Activated CD4-positive, alpha-beta T cell treated with anti-CD3 and anti-CD28 coated beads for 1 hour (primary cell): Measurements from ENCODE around the gene CLN3.
"Not testable (repeated sequence)": the region's sequence is repeated elsewhere in the genome, so short reads cannot be mapped to it uniquely, and the experiment has no call there.

ENCODE experiments used
- DNase-seq: peaks from one replicate; pipeline ENCODE4 v3.0.0-alpha.2; 2020

The CLN3 gene

GRCh38 chr16:28513484-28514181 lies 21.8 kb upstream of the CLN3 start:
- no peak for DNase-seq

DNA sequence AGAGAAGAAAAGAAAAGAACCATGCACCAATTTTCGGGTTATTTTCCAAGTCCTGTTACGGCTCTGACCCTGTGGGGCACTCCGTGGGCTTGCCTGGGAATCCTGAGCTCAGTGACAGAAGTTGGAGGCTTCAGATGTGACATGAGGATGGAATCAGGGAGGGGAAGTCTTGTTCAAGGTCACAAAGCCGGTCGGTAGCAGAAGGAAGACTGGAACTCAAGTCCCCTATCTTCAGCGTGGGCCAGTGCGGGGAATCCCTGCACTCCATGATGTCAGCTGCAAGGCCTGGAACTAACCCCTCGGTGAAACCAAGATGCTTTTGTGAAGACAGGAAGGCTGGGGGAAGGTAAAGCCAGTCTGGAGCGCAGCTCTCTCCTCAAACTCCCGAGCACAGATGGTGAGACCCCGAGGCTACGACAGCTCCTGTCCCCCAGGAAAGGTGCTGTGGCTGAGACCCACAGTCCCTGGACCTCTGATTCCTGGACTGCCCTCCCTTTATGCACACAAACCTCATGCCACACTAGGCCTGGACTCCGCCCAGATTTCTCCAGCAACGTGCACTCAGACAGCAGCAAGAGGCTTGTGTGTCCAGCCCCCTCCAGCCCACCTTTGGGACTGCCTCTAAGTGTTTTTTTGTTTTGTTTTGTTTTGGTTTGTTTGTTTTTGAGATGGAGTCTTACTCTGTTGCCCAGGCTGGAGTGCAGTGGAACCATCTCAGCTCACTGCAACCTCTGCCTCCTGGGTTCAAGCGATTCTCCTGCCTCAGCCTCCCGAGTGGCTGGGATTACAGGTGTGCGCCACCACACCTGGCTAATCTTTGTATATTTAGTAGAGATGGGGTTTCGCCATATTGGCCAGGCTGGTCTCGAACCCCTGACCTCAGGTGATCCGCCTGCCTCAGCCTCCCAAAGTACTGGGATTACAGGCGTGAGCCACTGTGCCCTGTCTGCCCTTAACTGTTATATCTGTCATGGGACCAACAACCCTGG lies 20.2 kb upstream of the CLN3 start:
- DNase-seq, result no peak

GRCh38 chr16:28511031-28511430 lies 19.2 kb upstream of the CLN3 start:
- DNase-seq, result no peak

DNA sequence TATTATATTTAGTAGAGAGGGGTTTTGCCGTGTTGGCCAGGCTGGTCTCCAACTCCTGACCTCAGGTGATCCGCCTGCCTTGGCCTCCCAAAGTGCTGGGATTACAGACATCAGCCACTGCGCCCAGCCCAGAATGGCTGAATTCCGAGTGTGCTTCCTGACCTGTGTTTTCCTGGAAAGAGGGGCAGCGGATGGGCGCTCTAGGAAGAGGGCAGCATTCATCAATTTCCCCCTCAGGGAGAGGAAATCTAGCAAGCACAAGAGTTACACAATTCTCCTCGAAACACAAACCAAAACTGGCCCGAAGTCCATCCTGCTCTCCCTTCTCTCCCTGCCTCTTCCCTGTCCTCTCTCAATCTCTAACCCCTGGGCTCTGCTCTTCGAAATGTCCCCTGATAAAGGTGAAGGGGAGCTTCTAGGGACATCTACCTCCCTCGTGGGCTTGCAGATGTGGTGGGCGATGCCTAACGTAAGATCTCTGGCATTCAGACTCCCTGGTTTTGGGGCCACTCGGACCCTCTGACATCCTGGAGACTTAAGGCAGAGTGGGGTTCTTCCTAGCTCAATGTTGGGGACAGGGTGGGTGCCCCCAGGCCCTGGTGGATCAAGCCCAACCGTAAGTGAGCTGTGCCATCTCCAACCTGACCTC lies 13.7 kb upstream of the CLN3 start:
- no peak for DNase-seq

DNA sequence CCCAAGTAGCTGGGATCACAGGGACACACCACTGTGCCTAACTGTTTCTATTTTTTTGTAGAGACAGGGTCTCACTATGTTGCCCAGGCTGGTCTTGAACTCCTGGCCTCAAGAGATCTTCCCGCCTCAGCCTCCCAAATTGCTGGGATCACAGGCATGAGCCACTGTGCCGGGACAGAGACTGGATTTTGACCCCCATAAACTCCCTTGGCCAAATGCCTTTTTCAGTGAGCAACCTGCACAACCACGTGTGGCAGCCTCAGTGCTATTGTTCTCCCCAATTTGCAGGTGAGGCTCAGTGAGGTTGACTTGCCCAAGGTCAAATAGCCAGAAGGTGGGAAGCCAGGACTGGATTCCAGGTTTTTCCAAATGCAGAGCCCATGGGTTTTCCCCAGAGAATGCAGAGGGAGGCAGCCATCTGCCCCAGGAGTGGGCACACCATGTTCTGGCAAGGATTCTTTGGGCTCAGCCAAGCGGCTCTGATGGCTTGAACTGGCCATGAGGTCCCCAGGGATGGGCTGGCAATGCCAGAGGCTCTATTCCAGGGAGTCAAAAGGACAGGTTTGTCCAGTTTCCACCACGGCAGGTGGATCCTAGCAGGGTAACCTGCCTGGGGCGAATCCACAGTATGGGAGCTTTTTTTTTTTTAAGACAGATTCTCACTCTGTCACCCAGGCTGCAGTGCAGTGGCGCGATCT lies 13.0 kb upstream of the CLN3 start:
- no peak for DNase-seq

DNA sequence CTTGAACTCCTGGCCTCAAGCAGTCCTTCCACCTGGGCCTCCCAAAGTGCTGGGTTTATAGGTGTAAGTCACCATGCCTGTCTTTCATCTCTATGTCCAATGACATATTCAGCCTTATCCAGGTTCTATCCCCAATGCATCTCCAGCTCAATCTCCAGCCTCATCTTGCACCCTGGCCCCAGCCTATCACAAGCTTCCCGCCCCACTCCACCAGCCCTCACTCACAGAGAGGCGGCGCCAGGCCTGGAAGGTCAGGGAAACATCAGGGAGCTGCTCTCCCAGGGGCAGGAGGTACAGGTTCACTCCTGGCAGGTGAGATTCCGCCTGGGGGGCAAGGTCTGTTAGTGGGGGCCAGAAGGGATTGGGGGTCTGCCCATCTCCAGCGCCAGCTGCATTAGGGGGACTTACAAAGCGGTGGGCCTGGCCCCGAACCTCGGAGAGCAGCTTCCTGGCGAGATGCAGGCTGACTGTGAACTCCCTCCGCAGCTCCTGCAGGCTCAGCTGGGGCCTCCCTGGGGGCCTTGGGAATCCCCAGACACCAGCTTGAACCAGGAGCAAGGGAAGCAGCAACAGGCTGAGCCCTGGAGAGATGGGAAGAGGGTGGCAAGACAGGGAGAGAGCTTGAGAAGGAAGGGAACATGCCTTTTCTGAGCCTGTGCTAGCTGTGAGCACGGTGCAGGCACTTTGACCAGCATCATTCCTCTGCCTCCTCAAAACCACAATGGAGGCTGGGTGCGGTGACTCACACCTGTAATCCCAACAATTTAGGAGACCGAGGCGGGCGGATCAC lies 11.8 kb upstream of the CLN3 start:
- no peak for DNase-seq

GRCh38 chr16:28502290-28502689 lies 10.4 kb upstream of the CLN3 start:
- no peak for DNase-seq

DNA sequence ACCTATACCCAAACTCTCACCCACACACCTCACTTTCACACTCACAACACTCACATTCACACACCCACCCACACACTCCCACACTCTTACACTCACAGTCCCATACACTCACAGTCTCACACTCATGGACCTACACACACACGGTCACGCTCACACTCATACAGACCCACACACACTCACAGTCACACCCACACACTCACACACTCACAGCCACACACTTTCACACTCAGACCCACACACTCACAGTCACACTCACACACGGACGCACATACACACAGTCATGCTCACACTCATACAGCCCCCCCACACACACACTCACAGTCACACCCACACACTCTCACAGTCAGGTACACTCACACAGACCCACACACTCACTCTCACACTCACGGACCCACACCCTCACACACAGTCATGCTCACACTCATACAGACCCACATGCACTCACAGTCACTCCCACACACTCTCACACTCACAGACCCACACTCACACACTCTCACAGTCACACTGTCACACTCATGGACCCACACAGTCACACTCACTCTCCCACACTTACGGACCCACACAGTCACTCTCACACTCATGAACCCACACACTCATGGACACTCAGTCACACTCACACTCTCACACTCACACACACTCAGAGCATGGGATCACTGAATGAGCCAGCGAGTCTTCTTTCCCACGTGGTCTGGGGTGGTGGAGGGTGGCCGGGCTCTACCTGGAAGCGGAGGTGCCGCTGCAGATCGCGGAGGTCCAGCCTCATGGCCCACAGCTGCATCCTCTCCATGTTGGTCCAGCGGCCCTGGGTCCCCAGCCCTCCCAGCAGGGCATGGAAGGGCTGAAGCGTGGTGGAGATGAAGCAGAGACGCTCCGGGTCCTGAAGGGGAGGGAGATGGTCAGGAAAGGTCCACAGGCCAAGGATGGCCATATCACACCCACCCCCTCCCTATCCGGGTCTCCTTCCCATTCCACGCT lies 9.7 kb upstream of the CLN3 start:
- DNase-seq, result no peak

DNA sequence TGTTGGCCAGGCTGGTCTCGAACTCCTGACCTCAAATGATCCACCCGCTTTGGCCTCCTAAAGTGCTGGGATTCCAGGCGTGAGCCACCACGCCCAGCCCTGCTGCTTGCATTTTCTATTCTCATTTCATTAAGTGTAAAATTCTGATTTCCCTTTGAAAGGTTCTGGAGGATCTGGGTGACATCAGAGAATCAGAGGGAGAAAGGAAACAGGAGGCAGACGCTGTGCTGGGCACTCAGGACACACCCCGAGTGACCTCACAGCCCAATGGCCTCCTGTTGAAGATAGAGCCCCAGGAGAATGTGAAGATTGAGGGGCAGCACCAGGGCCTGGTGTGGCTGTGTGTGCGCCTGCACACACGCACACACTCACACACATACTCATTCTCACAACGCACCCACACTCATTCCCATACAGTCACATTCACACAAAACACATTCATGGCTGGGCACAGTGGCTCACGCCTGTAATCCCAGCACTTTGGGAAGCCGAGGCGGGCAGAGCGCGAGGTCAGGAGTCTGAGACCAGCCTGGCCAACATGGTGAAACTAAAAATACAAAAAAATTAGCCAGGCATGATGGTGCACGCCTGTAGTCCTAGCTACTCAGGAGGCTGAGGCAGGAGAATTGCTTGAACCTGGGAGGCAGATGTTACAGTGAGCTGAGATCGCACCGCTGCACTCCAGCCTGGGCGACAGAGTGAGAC lies 8.8 kb upstream of the CLN3 start:
- not testable (repeated sequence) for DNase-seq

DNA sequence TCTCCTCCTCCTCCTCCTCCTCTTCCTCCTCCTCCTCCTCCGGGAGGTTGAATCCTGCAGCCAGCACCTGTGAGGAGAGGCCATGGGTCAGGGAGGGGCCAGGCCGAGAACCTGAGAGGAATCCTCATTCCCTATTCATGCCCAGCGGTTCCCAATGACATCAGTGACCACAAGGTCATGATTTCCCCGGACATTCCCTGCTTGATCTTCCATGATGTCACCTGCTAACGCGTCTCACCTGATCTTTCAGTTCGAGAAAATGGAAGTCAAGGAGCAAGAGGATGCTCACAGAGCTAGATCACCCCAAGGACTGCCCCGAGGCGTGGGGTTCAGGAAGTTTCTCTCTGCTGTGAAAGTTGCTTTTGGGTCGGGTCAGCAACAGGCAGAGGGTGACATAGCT lies 8.0 kb upstream of the CLN3 start:
- DNase-seq, result no peak

DNA sequence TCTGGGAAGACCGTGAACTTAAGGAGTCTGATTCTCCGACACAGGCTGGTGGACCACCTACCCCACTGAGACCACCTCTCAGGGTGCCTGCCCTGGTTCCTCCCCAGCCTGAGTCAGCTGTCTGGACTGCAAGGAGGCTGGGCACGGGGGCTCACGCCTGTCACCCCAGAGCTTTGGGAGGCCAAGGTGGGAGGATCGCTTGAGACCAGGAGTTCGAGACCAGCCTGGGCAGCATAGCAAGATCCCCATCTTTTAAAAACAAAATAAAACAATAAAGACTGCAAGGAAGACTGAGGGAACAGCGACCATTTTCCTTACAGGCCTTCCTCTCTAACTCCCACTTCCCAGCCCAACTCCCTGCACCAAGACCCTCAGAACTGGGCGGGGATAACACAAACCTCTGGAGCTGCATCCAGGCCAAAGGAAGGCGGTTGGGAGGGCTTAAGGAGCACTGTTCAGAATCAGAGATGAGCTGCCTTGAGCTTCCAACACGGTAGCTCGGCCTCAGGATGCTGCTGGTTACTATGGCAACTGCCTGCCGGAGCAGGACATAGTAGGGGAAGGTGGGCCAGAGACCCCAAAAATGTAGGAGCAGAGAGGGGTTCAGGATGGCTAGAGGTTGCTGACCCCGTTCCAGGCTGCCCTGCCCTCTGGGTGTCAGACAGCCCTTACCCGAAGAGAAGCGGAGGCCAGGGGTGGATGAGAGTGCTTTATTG lies 7.0 kb upstream of the CLN3 start:
- DNase-seq, result no peak

- no peak for DNase-seq
Measured at GRCh38 chr16:28497861-28498599, 6.2 kb upstream of the CLN3 start.

DNA sequence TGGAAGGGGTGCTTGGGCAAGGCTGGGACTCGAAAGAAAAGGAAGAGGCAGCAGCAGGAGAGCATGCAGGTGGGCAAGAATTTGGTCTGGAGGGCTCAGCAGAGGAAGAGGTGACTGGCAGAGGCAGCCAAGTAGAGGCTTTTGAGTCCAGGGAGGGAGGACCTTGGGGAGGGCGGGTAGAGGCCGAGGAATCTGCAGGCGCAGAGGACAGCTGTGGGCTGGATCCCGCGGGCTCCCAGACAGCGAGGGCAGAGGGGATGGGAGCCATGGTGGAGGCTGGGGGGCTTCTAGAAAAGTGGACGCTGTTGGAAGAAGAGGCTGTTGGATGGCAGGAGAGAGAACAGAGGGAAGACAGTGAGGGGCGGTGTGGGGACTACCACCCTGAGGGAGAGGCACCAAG lies 5.5 kb upstream of the CLN3 start:
- DNase-seq, result no peak

DNA sequence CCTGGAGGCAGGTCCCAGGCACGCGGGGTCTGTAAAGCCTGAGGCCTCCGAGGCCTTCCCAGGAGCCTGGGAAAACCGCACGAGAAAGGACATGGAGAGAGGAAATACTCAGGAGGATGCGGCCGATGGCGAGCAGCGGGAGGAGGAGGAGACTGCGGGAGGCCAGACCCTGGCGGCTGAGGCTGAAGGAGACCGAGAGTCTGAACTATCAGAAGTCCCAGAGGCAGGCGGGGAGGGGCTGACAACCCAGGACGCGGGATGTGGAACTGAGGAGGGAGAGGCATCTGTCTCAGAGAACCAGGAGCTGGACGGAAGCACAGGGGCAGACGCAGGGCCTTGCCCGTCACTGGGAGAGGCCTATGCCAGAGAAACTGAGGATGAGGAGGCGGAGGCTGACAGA lies 5.0 kb upstream of the CLN3 start:
- no peak for DNase-seq

- DNase-seq, result no peak
Measured at GRCh38 chr16:28495795-28496749, 4.2 kb upstream of the CLN3 start.

DNA sequence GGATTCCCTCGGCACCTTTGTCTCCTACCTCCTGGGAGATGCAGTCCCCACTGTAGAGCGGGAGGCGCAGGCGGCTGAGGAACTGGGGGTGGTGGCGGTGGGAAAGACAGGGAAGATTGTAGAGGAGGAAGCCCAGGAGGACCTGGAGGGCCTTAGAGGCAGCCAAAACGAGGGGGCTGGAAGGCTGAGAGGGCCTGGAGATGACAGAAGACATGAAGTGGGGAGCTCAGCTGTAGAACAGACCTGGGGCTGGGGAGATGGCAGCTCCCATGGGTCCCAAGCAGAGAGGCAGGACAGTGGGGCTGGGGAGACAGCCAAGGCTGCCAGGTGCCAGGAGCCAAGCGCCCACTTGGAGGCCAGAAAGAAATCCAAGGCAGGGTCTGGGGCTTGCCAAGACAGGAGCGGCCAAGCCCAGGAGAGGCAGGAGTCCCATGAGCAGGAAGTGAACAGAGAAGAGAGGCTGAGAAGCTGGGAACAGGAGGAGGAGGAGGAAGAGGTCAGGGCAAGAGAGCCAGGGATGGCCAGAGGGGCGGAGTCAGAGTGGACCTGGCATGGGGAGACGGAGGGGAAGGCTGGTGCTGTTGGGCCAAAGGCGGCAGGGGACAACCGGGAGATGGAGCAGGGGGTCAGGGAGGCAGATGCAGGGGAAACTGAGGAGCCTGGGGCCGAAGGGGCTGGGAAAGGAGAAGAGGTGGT lies 3.4 kb upstream of the CLN3 start:
- DNase-seq, result no peak
